ENCODE data around the gene ZNF549. TPM values are rescaled to one million over a fixed set of nuclear protein-coding genes. Genes with fewer than 3 reads are reported as not detected.

ZNF549 gene
- total and polyA plus RNA-seq, 2 of the 8 experiments (the other 6 are each of a cell fraction or from before 2014, with no cell fraction given) = 4.3 to 9.7 TPM

DNA sequence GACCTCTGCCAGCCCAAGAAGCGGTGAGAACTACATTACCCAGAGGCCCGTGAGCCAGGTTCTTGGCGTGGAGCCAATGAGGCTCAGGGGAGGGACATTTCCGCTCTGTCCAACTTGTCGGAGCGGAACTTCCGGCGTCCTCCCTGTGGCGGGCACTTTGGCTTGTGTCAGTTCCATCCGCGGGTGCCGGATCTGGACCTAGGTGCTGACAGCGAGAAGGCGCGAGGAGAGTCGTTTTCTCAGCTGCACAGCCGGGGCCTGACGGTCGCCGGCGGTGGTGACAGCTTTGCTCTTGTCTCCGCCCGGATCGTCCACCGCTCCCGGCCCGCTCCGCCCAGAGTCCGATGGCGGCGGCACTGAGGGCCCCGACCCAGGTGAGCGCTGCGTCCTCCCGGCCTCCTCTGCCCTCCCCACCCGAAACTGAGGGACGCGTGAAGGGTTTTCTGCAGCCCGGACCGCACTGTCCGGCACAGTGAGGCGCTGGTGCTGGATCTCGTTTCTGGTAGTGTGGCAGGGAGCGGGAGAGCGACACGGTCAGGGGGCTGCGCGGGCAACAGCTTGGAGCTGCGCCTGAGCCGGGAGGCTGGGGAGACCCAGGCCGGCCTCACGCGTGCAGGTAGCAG is 72.7 kb downstream of the ZNF549 start, which contains the start of gene ZNF530 (continued):
- TF ChIP-seq CREB1 (IDR thresholded peaks at IDR 0.05) (peak; percentile 66; the same call in 1 of the 2 replicates), SUZ12 (IDR thresholded peaks at IDR 0.05; ENCODE audit: low read length) (no peak), ATF3 (IDR thresholded peaks at IDR 0.05; ENCODE audit: insufficient read depth, low read depth, low read length) (no peak), NRF1 (IDR thresholded peaks at IDR 0.05; ENCODE audit: low read depth, low read length) (no peak), HDAC2 (IDR thresholded peaks at IDR 0.05; ENCODE audit: borderline replicate concordance in 1 of 2, low read depth in 2 of 2, low read length in 2 of 2) (peak in 1 of 2 experiments; percentile 95; a peak in 2 of 4 replicates), MAFK (IDR thresholded peaks at IDR 0.05; ENCODE audit: low read depth, low read length) (no peak), JUN (IDR thresholded peaks at IDR 0.05; ENCODE audit: low read depth, low read length) (no peak), CHD2 (IDR thresholded peaks at IDR 0.05; ENCODE audit: low read length) (peak; percentile 76; the same call in 1 of the 2 replicates), SP4 (IDR thresholded peaks at IDR 0.05; ENCODE audit: low read length) (no peak), CBX8 (IDR thresholded peaks at IDR 0.05; ENCODE audit: borderline replicate concordance, low read depth, low read length) (no peak), RAD21 (IDR thresholded peaks at IDR 0.05 in 1 of 2, conservative IDR thresholded peaks at IDR 0.05 in 1 of 2; ENCODE audit: low read depth in 2 of 2, low read length in 2 of 2) (no peak; a peak in 1 of 4 replicates), TAF7 (optimal IDR thresholded peaks at IDR 0.05; ENCODE audit: borderline replicate concordance, low read depth, low read length) (no peak), SAP30 (IDR thresholded peaks at IDR 0.05; ENCODE audit: insufficient read depth, insufficient replicate concordance, low read length) (peak; percentile 79), SIN3A (conservative IDR thresholded peaks at IDR 0.05 in 1 of 2, IDR thresholded peaks at IDR 0.05 in 1 of 2; ENCODE audit: low read depth in 1 of 2, low read length in 2 of 2) (peak; percentile 82 to 97; a peak in 2 of 4 replicates)
- TF ChIP-seq, protein P1, sequence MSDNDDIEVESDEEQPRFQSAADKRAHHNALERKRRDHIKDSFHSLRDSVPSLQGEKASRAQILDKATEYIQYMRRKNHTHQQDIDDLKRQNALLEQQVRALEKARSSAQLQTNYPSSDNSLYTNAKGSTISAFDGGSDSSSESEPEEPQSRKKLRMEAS (IDR thresholded peaks at IDR 0.05) = no peak
- TF ChIP-seq, protein P2, sequence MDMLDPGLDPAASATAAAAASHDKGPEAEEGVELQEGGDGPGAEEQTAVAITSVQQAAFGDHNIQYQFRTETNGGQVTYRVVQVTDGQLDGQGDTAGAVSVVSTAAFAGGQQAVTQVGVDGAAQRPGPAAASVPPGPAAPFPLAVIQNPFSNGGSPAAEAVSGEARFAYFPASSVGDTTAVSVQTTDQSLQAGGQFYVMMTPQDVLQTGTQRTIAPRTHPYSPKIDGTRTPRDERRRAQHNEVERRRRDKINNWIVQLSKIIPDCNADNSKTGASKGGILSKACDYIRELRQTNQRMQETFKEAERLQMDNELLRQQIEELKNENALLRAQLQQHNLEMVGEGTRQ (IDR thresholded peaks at IDR 0.05; ENCODE audit: low read length) = no peak

Measured in H1 (cell line).